ENCODE measurements around the gene GRID1. TPM values are rescaled to one million over a fixed set of nuclear protein-coding genes. Genes with fewer than 3 reads are reported as not detected.
A peak's percentile ranks its signal among the peaks of the same experiment; 100 is the strongest.

GRID1 gene
- total RNA-seq, 1 donor from 2014 or later, result 0.22 TPM

DNA sequence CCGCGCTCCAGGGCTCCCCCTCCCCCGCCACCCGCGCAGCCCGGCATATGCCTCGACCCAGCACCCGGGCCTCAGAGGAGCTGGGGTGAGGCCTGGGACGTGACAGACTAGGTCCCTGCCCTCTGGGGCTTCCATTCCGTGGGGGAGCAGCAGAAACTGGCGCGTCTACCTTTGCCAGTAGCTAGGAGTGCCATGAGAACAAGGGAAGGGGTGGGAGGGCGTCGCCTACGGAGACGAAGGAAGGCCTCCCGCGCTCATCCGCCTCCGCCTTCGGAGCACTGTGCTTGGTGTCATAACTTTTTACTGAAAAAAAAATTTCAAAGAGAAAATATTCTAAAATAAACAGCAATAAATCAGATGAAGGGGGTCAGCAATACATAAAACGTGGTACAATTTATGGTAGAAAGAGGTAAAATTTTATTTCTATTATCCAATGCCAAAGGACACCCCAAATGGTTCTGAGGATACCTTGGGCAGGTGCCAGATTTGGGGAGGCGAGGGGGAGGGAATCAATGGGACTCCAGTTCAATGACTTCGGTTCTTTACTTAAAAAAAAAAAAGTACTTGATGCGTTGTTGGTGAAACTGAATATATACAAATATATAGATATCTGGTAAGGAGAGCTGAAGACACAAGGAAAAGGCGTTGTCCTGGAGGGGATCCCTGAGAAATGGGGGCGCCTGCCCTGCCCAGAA, 35.1 kb upstream of the GRID1 start:
- H3K36me3 Mint-ChIP-seq (ENCODE audit: insufficient read depth), result no peaks in the 10 kb centered on the region
- H3K27ac Mint-ChIP-seq, result no peak overlapping the region
- peaks cover 4% of the 10 kb centered on the region for H3K9me3 Mint-ChIP-seq (ENCODE audit: low read depth)
- peak overlapping the region; percentile 61 for H3K4me3 Mint-ChIP-seq (ENCODE audit: low read depth)
- TF ChIP-seq, protein P1, sequence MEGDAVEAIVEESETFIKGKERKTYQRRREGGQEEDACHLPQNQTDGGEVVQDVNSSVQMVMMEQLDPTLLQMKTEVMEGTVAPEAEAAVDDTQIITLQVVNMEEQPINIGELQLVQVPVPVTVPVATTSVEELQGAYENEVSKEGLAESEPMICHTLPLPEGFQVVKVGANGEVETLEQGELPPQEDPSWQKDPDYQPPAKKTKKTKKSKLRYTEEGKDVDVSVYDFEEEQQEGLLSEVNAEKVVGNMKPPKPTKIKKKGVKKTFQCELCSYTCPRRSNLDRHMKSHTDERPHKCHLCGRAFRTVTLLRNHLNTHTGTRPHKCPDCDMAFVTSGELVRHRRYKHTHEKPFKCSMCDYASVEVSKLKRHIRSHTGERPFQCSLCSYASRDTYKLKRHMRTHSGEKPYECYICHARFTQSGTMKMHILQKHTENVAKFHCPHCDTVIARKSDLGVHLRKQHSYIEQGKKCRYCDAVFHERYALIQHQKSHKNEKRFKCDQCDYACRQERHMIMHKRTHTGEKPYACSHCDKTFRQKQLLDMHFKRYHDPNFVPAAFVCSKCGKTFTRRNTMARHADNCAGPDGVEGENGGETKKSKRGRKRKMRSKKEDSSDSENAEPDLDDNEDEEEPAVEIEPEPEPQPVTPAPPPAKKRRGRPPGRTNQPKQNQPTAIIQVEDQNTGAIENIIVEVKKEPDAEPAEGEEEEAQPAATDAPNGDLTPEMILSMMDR (IDR thresholded peaks at IDR 0.05; ENCODE audit: unreplicated experiment), result no peak
- no peak for DNase-seq (ENCODE audit: low spot score, unreplicated experiment)
- H3K4me1 Mint-ChIP-seq (ENCODE audit: low read depth), result peaks cover 8% of the 10 kb centered on the region
- H3K27me3 Mint-ChIP-seq, result peaks cover 51% of the 10 kb centered on the region

DNA sequence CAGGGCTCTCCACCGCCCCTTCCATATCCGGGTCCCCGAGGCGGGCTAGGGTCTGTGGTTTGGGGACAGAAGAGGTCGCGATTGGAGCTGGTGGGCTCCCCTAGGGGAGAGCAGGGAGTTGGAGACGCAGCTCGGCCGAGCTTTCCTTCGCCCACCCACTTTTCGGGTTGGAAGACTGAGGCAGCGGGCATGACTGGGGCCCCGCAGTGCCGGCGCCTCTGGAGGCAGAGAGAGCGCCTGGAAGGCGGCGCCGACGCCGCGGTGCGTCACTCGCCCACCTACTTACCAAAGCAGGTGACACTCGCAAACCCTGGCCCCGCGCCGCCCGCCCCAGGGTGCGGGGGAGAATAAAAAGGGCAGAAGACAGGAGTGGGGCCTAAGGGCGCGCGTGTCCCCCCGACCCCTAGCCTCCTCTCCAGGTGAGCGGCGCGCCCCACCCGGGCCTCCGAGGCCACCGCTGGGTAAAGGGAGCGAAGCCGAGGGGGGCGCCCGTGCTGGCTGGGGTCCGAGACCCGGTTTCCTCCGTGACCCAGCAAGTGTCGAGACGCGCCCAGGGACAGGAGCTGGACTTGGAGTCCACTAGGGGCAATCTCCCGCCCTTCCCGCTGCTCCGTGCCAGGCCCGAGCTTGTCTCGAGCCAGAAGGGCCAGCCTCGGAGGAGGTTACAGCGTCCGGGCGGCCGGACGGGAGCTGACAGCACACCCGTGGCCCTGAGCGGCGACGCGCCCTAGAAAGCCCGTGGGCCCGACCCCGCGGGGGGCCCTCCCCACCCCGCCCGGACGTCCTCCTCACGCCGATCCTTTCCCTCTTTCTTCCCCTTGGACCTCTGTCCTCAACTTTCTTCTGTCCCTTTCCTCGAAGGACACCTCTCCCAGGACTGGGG, 34.4 kb upstream of the GRID1 start:
- Mint-ChIP-seq H3K4me1 (ENCODE audit: low read depth) (peaks cover 8% of the 10 kb centered on the region), H3K4me3 (ENCODE audit: low read depth) (peak overlapping the region; percentile 72), H3K27ac (peak overlapping the region; percentile 56), H3K9me3 (ENCODE audit: low read depth) (peaks cover 4% of the 10 kb centered on the region), H3K36me3 (ENCODE audit: insufficient read depth) (no peaks in the 10 kb centered on the region), H3K27me3 (peaks cover 58% of the 10 kb centered on the region)
- TF ChIP-seq, protein P1 (IDR thresholded peaks at IDR 0.05; ENCODE audit: unreplicated experiment), result peak; percentile 43
- DNase-seq (ENCODE audit: low spot score, unreplicated experiment), result peak; percentile 37

DNA sequence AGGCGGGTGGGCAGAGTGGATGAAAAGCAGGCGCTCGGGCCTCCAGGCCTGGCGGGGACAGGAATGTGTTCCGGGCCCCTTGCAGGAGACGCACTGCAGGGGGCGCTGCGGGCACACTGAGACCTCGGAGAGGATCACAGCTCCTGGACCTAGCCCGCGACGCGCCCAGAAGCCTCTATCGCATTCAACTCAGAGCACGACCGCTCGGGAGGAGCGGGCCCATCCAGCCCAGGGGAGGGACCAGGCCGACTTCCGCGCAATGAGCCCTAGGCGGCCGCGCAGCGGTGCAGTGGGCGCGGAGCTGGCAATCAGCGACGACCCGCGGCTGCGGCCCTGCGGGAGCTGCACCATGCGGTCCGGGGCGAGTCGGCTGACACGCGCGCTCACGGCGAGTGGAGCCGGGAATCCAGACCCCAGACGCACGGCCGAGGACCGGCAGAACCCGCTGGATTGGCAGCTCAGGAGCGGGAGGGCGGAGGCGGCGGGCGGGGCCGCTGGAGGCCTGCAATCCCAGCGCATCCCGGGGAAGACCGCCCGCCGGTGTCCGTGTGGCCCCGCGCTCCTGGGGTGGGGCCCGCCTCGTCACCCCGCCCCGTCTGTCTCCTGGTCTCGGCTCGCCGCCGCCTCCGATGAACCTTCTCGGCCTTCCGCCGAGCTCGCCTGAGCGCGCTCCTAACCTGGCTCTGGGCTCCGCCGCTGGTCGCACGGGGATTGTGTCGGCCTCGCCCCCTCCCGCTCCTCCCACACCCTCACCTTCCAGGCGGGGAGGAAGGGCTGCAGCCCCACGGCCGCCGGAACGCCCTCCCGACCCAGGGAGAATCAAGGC, 33.5 kb upstream of the GRID1 start:
- Mint-ChIP-seq H3K4me1 (ENCODE audit: low read depth) (peaks cover 8% of the 10 kb centered on the region), H3K9me3 (ENCODE audit: low read depth) (no peaks in the 10 kb centered on the region), H3K36me3 (ENCODE audit: insufficient read depth) (no peaks in the 10 kb centered on the region), H3K27me3 (peaks cover 57% of the 10 kb centered on the region), H3K4me3 (ENCODE audit: low read depth) (peak overlapping the region; percentile 72), H3K27ac (peak overlapping the region; percentile 56)
- TF ChIP-seq, protein P1 (IDR thresholded peaks at IDR 0.05; ENCODE audit: unreplicated experiment), result peak; percentile 97
- DNase-seq (ENCODE audit: low spot score, unreplicated experiment), result peak; percentile 96

DNA sequence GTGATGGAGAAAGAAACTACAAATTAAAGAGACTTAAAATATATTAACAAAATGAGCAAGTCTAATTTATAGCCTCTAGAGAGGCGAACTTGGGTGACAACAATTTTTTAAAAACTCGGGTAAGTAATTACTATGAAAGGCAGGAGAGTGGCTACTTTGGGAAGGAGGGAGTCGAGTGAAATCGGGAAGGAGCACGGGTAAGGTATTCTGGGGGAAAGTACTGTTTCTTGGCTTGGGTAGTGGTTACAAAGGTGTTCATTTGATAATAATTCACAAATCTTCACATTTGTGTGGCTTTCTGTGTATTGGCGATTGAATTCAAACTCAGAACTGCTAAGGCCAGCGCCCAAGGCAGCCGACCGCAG, 32.9 kb upstream of the GRID1 start:
- DNase-seq (ENCODE audit: low spot score, unreplicated experiment), result no peak
- no peaks in the 10 kb centered on the region for H3K9me3 Mint-ChIP-seq (ENCODE audit: low read depth)
- H3K36me3 Mint-ChIP-seq (ENCODE audit: insufficient read depth), result no peaks in the 10 kb centered on the region
- peaks cover 8% of the 10 kb centered on the region for H3K4me1 Mint-ChIP-seq (ENCODE audit: low read depth)
- TF ChIP-seq, protein P1 (IDR thresholded peaks at IDR 0.05; ENCODE audit: unreplicated experiment), result no peak
- H3K27me3 Mint-ChIP-seq, result peaks cover 57% of the 10 kb centered on the region
- peak overlapping the region; percentile 72 for H3K4me3 Mint-ChIP-seq (ENCODE audit: low read depth)
- no peak overlapping the region for H3K27ac Mint-ChIP-seq

DNA sequence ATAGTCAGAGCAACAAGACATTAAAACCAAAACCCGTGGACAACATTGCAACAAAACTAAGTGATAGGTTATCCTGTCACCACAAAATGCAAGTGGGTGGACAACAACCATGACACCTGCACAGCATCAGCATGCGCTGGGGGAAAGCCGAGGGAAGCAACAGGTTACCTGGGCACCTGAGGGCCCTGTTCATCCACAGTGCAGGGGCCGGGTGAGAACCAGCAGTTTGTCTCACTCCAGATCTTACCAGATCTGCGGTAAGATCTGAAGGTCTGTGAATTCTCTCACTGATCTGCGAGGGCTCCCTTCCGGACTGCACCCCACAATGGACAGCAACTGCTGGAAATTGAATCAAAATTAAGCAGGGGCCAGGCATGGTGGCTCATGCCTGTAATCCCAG, 30.5 kb upstream of the GRID1 start:
- Mint-ChIP-seq H3K36me3 (ENCODE audit: insufficient read depth) (no peaks in the 10 kb centered on the region), H3K27ac (no peak overlapping the region), H3K4me3 (ENCODE audit: low read depth) (no peak overlapping the region), H3K27me3 (peaks cover 49% of the 10 kb centered on the region), H3K4me1 (ENCODE audit: low read depth) (peaks cover 4% of the 10 kb centered on the region), H3K9me3 (ENCODE audit: low read depth) (no peaks in the 10 kb centered on the region)
- TF ChIP-seq, protein P1 (IDR thresholded peaks at IDR 0.05; ENCODE audit: unreplicated experiment), result no peak
- DNase-seq (ENCODE audit: low spot score, unreplicated experiment), result no peak

Measured in progenitor cell of endocrine pancreas (in vitro differentiated cells).